EH (cell line): ENCODE results near the gene ULK2.
"Not testable (repeated sequence)": the region's sequence is repeated elsewhere in the genome, so short reads cannot be mapped to it uniquely, and the experiment has no call there.

Experiments
- DNase-seq: peaks from one replicate; pipeline ENCODE4 v3.0.0-alpha.2; 2015; ENCODE audit warnings: low read depth

The ULK2 gene

GRCh38 chr17:19766421-19767270, 101.1 kb downstream of the ULK2 start:
- DNase-seq, result peak; percentile 69

- DNase-seq, result no peak
Observed at GRCh38 chr17:19766016-19766415, 101.7 kb downstream of the ULK2 start.

DNA sequence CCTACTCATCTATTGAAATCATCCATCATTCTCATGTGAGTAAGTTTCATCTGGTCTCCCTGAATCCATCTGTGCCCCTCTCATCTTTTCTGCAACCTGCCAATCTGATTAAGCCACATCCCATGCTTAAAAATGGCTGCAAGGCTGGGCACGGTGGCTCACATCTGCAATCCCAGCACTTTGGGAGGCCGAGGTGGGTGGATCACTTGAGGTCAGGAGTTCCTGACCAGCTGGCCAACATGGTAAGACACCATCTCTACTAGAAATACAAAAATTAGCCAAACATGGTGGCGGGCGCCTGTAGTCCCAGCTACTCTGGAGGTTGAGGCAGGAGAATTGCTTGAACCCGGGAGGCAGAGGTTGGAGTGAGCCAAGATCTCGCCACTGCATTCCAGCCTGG, 103.7 kb downstream of the ULK2 start:
- DNase-seq, result not testable (repeated sequence)

DNA sequence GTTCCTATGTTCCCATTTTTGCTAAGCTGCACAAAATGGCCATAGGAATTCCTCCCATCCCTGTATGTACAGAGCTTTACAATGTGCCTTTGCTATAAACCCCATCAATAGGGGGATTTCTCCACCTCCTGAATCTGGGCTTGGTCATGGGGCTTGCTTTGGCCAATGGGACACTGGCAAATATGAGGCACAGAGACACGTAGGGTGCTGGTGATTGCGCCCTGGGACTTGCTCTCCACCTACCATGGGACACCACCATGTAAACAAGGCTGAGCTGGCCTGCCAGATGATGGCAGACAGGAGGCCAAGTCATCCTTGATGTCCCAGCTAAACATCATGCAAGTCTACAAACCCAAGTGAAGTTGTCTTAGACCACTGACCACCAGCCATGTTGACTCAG, 104.3 kb downstream of the ULK2 start:
- no peak for DNase-seq

GRCh38 chr17:19762515-19762961, 105.2 kb downstream of the ULK2 start:
- peak; percentile 48 for DNase-seq

DNA sequence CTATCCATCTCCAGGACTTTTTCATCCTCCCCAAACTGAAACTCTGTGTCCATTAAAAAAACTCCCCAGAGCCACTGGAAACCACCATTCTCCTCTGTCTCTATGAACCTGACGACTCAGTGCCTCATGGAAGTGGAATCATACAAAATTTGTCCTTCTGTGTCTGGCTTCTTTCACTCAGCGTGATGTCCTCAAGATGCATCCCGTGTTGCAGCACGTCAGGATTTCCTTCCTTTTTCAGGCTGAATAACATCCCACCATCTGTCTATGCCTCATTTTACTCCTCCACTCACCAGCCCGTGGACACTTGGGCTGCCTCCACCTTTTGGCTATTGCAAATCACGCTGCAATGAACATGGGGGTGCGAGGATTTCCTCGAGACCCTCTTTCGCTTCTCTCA, 107.0 kb downstream of the ULK2 start:
- no peak for DNase-seq

DNA sequence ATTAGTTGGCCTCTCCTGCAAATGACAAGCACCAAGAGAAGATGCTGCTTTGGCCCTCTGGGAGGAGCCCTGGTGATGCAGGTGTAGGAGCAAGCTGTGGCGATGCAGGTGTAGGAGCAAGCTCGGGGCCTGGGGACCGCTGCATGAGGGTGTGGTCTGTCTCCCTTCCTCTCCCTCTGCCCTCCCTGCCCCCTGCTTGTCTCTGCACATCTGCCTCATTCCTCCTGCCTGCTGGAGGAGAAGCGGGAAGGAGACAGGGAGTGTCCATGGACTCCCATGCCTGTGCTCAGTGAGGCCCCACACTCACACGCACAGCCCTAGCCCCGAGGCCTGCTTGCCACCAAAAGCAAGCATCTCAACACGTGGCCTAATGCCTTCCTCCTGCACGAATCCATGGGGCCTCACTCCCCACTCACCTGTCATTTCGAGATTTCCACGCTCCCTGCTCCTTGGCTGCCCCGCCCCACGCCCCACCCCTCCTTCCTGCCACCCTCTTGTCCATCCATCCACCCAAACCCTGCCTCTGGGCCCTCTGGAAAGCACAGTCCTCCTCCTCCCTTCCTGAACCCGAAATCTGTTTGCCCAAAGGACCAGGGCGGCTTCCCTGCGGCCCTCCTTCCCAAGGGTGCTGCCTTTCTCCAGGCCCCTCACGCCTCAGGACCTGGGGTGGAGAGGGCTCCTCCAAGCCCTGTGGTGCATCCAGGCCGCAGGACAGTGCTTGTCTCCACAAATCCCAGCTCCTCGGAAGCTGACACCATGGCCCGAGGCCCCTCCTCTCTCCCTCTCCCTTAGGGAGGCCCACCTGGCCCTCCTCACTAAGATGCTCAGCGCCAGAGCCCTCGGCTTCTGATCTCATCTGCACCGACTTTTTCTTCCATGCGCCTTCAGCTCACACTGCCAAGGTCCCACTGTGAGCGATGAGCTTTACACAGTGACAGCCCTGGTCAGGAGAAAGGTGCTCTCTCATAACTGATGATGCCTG, 107.9 kb downstream of the ULK2 start:
- no peak for DNase-seq

DNA sequence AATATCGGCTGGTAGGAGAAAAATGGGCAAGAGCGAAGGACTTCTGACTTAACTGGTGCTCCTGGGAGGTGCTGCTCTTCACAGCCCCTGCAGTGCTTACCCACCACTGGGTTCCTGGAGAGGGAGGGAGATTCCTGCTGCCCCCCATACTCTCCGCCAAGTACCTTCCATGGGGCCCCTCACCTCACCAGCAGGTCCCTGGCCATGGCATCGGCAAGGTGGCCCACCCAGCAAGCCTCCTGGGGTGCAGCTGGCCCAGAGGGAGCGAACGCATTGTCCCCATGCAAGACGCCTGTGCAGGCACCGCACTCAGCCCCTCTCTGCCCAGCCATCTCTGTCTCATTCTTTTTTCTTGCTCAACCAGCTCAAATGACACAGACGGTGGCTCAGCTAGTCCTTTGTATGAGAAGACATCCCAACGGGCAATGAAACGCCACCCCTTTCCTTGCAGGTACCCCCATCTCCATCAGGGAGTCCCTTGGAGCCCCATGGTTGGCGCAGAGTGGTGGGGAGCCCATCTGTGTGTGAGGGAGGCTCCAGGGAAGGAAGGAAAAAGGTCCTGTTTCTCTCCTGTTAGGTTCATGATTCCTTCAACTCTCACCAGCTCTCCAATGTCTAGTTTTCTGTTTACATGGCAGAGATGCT, 110.1 kb downstream of the ULK2 start:
- DNase-seq, result no peak

- DNase-seq, result no peak
Observed at GRCh38 chr17:19756546-19756945, 111.2 kb downstream of the ULK2 start.

DNA sequence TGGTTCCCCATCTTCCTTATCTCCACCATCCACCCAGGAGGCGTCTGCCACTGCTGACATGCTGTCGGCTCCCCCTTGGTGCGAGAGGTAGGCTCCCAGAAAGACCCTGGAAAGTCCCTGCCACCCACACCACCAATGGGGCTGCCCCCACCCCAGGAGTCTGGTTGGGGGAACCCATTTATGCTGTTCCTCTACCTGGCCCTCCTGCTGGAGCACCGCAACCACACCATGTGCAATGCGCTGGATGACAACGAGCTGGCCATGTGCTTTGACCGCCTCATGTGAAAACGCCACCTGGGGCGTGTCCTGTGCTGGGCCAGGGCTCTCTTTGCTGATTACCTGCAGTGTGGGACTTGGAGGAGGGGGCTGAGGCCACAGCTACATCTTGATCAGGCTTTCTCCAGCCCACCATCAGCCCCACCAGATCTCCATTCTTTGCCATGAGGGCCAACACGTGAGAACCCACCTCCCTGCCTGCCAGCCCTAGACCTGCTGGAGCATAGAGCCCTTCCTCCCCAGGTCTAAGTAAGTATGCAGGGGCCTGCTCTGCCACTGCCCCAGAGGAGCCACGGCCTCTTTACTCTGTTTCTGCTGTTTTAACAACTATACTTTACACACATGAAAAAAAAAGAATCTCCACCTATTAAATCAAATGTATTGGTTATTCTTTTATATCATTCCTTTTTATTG, 111.8 kb downstream of the ULK2 start:
- DNase-seq, result no peak

DNA sequence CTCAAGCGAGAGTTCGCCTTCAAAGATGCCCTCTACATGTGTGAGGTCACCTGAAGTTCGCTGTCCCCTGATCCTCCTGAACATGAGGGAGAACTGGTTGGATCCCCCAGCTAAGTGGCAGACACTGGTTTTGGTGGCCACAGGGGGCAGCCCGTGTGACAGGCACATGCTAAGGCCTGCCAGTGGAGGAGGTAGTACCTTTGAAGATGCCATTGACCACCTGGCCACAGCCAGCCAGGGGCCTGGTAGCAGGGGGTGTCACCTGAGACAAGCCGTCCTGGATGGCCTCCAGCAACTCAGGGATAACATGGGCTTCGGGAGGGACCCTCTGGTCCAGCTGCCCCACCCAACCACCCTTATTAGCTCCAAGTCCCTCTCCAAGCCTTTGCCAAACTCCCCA, 112.3 kb downstream of the ULK2 start:
- no peak for DNase-seq

- DNase-seq, result peak; percentile 17
Observed at GRCh38 chr17:19753661-19754463, 113.9 kb downstream of the ULK2 start.

DNA sequence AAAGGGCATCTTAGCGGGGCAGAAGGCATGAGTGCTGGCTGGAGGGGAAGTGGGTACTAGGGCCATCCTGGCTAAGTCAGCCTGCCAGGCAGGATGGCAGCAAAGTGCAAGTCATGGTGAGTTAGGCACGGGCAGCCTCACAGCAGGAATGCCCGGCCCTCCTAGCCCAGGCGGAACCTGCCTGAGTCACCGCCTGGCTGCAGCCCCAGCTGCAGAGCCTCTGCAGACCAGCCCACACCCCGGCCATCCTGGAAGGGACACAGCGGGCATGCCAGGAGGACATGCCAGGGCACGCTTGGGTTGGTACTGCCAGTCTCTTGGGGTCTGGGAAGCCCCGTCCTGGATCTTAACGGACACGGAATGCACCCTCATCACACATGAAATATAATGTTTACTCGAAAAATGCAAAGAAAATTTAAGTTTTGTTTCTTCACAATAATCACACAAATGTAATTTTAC, 114.7 kb downstream of the ULK2 start:
- peak; percentile 86 for DNase-seq

DNA sequence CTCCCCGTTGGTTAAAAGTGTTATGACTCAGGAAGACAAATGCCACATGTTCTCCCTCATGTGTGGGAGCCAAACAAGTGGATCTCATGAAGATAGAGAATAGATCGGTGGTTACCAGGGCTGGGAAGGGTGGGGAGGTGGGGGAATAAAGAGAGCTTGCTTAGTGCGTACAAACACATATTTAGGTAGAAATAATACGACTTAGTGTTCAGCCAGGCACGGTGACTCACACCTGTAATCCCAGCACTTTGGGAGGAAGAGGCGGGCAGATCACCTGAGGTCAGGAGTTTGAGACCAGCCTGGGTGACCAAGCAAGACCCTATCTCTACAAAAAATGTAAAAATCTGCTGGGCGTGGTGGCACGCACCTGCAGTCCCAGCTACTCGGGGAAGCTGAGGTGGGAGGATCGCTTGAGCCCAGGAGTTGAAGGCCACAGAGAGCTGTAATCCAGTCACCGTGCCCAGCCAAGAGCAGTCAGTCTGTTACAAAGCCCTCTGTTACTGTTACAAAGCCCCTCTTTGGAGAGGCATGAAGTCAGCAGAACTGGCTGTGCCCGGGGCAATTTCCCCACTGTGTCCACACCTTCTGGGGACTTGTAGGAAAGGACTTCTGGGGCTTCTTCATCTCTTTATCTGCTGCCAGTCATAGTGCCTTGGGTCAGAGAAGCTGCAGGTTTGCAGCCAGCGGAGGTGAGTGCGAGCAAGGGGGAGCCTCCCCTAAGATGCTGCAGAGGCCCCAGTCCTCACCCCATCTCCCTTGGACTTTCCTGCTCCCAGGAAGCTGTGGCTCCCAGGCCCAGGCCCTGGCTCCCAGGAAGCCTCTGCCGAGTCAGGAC, 115.3 kb downstream of the ULK2 start:
- DNase-seq, result no peak

- DNase-seq, result no peak
Observed at GRCh38 chr17:19750835-19751234, 116.9 kb downstream of the ULK2 start.

- no peak for DNase-seq
Observed at GRCh38 chr17:19750020-19750572, 117.6 kb downstream of the ULK2 start.

DNA sequence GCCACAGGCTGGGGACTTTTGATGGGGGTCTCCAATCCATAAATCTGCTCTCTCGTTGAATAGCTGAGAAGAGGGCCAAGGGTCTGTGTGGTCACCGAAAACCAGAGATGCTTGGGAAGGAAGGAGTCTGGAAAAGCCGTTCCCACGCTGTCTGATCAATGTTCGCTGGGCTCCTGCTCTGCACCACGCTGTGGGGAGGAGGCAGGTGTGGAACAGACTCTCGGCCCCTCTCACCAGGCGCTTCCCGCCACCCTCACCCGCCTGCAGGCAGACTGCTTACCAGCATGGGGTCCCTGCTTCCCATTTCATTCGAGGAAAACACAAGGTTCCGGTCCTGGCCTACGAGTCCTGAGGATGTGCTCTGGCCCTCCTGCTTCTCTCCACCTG, 118.9 kb downstream of the ULK2 start:
- DNase-seq, result no peak

DNA sequence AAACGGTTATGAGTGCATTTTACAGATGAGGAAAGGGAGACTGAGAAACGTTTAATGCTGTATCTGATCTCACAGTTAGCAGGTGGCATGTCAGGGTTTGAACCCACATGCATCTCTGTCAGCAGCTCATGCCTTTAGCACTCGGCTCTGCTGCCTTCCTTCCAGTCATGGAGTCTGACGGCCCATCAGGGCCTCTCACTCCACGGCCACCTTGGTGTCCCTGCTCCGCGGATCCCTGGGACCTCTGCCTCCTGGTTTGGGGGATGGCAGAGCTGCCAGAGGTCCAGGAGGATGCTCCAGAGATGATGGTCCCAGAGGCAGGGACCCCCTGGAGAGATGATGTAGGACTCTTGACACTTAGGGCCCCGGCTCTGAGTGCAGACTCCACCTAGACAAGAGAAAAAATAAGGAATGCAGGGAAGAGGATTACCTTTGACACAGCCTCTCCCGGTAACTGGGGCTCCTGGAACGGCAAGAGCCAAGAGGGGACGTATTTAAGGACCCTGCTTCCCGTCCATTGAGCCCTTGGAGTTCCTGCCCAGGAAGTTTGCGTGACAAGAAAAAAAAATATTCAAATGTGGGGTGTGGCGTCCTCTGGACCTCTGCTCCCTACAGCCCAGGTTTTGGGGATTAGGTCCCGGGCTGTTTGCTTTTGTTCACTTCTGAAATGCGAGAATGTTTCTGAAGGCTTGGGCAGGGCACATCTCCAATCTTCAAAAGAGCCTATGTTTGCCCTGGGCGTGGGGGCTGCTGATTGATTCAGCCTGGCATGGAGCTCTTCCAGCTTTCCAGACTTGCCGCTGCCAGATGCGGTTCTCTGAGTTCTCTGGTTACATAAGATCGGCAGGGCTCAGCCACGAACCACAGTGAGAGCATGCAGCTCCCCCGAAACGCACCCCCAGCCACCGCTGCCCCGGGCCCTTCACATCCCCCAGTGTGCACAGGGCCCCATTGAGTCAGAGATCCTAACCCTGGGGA, 119.6 kb downstream of the ULK2 start, which contains the start of gene ALDH3A1:
Gene ALDH3A1, minus strand, starts transcription at position 470 of the 978 bp plus-strand sequence. CDS start 3,169 bp downstream, outside the sequence.
- peak; percentile 24 for DNase-seq
